Hematopoietic multipotent progenitor cell treated with erythropoietin and hydrocortisone succinate and interleukin-3 and kit ligand, for 15 days (in vitro differentiated cells): ENCODE data around the gene PAPLN.

Source experiments
- DNase-seq: peaks from one replicate; pipeline ENCODE4 v3.0.0-alpha.2; 2015; ENCODE audit warnings: low spot score

Gene PAPLN

GRCh38 chr14:73230051-73230450, 7.3 kb upstream of the PAPLN start:
- no peak for DNase-seq

GRCh38 chr14:73231981-73232851, 5.1 kb upstream of the PAPLN start:
- no peak for DNase-seq

DNA sequence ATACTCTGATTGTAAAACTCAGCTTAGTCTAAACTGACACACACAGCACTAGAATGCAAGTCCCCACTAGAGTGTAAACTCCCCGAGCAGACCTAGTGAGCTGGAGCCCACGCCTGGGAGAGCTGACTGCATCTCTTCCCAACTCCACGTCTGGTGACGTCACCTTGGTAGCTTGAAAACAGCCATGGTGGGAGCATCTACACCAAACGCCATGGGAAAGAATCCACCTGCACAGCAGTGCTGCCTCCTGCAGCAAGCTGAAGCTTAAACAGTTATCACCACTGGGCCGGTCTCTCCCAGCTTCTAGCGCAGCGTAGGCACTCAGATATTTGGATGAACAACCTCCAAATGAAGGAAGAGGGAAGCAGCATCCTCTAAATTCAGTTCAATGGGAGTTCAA, 4.3 kb upstream of the PAPLN start:
- DNase-seq = no peak

DNA sequence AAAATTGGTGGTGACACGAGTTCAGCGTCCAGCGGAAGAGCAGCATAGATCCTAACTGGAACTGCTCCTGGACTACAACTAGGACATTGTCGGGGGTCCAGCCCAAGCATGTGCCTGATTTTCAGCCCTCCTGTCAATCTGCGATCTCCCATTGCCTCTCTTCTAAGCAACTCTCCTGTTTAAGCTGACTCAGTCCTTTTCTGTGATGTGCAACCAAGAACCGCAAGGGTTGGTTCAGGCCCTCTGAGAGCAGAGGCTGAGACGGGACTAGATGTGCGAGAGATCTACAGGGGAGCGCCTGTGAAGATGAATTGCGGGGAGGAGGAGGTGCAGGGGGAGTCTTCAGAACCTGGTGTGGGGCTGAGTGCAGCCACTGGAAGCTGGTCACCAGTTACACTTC, 3.7 kb upstream of the PAPLN start:
- no peak for DNase-seq

GRCh38 chr14:73234029-73234428, 3.3 kb upstream of the PAPLN start:
- no peak for DNase-seq

DNA sequence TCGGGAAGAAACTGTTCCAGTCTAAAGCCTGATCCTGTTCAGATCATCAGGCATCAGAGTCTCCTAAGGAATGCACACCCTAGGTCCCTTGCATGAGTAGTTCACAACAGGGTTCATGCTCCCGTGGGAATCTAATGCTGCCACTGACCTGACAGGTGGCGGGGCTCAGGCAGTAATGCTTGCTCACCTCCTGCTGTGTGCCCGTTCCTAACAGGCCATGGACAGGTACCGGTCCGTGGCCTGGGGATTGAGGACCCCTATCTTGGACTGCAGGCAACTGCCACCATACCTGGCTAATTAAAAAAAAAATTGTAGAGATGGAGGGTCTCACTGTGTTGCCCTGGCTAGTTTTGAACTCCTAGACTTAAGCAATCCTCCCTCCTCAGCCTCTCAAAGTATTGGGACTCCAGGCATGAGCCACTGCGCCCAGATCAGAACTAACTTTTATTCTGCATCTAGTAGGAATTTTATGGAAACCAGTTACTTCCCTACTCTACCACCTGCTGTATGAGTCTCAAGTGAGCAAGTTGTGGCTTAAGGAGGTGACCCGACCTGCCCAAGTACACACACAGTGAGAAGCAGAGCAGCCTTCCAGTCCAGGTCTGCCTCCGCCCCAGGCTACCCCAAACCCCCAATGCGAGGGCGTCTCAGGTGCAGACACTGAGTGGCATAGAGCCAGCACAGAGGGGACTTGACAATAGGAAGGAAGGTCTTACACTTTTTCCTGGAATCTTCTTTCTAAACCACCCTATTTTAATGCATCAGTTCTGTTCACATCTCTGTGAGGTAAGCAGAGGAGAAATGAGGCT, 2.5 kb upstream of the PAPLN start:
- no peak for DNase-seq

- no peak for DNase-seq
Measured at GRCh38 chr14:73235531-73236155, 1.7 kb upstream of the PAPLN start.

GRCh38 chr14:73236157-73236556, 1.1 kb upstream of the PAPLN start:
- no peak for DNase-seq

DNA sequence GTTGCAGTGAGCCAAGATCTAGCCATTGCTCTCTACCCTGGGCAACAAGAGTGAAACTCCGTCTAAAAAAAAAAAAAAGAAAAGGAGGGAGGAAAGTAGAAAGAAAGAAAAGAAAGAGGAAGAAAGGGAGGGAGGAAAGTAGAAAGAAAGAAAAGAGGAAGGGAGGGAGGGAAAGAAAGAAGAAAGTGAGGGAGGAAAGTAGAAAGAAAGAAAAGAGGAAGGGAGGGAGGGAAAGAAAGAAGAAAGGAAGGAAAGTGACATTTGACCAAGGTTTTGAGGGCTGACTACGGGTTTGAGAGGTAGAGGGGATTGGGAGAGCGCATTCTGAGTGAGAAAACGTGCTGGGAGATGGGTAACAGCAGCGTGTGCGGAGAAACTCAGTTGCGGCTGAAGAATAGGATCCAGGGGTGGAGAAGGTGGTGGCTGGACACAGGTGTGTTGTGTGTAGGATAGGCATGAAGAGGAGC, 521 bp upstream of the PAPLN start:
- DNase-seq = no peak

- no peak for DNase-seq
Measured at GRCh38 chr14:73237786-73238423, 599 bp downstream of the PAPLN start.

DNA sequence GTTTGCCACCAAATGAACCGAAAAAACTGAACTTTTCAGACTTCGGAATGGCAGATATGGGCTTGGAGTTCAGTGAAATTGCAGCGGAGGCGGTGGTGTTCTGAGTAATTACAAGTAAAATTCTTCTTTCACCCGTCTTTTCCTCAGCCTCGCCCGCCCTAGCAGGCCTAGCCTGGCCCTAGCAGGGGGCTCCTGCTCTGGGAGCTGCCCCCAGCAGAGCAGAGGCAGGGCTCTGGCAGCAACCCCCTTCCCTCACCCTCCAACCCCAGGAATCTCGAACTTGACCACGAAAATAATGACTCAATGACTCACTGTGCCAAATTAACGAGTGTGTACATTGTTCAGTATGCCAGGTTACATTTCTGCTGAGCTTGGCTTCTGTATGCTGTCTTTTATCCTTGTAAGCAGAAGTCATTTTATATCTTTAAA, 1.1 kb downstream of the PAPLN start:
- no peak for DNase-seq

GRCh38 chr14:73238941-73239340, 1.6 kb downstream of the PAPLN start:
- DNase-seq = no peak

- no peak for DNase-seq
Measured at GRCh38 chr14:73239393-73240241, 2.3 kb downstream of the PAPLN start.

GRCh38 chr14:73240816-73241480, 3.6 kb downstream of the PAPLN start:
- DNase-seq = no peak

DNA sequence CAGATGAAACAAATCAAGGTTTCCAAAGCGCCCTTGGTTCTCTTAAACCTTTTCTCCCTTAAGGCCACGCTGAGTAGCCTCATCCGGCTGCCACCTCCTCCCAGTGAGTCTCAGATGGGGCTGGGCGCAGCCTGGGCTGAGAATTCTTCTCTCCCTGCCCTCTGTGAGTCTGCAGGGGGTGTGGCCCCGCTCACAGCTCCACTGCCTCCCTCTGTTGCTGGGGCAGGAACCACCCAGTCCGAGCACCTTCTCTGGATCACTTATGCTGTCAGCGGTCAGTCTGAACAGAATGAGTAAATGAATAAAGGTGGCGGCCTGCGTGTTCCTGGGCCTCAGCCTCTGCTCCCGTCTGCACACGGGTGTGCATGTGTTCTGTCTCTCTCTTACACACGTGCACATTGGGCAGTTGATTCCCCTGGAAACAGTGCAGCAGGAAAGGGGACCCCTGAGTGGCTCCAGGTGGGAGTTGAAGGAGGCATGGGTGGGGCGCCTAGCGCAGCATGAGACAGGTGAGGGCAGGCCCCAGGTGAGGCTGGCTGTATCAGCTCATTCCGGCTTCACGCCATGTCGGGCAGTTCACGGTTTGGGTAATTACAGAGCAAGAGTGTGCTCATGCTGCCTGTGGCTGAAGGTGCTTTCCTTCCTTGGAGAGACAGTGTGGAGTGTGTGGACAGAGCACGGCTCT, 4.3 kb downstream of the PAPLN start:
- no peak for DNase-seq

DNA sequence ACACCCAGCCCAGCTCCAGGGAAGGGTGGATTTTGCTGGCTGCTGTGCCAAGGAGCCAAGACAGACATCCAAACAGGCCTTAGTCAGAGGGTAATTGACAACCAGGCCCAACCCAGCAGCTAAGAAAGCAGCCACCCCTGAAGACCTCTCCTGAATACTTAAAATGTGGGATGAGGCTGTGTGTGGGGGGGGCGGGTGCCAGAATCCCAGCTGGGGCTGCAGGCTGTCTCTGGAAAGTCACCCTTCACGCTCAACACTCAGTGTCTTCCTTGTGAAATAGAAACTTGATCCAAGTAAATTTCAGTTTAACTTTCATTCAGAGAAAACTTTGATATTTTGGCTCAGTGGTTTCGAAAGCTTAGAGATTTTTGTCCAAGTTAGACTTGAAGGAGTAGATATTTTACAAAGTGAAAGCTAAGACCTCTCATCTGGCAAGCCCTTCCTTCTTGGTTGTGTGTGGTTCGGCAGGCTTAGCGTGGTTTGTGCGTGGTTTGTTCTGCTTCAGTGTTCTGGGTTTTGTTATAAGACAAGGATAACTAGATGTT, 5.1 kb downstream of the PAPLN start:
- no peak for DNase-seq

GRCh38 chr14:73243341-73243740, 6.0 kb downstream of the PAPLN start:
- no peak for DNase-seq

- DNase-seq = no peak
Measured at GRCh38 chr14:73243748-73244147, 6.4 kb downstream of the PAPLN start.

- no peak for DNase-seq
Measured at GRCh38 chr14:73244541-73245290, 7.4 kb downstream of the PAPLN start.
